HG03108 (cell line): Measurements from ENCODE around the gene CHST15.

Experiments used
- ATAC-seq: cut with Tn5 transposase; IDR thresholded peaks from one replicate; pipeline ENCODE4 v1.9.1; 2021; ENCODE audit warnings: moderate library complexity; ENCODE audit not compliant: unreplicated experiment

The CHST15 gene

DNA sequence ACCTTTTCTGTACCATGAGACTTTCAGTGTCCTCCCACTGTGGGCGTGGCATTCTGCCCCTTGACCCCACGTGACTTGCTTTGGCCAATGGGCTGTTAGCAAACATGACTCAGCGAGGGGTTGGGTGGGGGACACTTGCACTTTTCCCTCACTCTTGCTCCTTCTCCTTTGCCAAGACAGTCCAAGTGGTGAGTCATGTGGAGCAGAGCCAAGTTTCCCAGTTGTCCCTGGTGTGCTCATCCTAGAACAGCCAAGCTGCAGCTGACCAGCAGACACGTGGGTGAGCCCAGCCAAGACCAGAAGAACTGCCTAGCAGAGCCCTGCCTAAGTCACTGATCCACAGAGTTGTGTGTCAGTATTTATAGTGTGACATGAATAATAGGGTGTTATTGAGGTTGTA, 119.0 kb downstream of the CHST15 start:
- ATAC-seq: no peak

DNA sequence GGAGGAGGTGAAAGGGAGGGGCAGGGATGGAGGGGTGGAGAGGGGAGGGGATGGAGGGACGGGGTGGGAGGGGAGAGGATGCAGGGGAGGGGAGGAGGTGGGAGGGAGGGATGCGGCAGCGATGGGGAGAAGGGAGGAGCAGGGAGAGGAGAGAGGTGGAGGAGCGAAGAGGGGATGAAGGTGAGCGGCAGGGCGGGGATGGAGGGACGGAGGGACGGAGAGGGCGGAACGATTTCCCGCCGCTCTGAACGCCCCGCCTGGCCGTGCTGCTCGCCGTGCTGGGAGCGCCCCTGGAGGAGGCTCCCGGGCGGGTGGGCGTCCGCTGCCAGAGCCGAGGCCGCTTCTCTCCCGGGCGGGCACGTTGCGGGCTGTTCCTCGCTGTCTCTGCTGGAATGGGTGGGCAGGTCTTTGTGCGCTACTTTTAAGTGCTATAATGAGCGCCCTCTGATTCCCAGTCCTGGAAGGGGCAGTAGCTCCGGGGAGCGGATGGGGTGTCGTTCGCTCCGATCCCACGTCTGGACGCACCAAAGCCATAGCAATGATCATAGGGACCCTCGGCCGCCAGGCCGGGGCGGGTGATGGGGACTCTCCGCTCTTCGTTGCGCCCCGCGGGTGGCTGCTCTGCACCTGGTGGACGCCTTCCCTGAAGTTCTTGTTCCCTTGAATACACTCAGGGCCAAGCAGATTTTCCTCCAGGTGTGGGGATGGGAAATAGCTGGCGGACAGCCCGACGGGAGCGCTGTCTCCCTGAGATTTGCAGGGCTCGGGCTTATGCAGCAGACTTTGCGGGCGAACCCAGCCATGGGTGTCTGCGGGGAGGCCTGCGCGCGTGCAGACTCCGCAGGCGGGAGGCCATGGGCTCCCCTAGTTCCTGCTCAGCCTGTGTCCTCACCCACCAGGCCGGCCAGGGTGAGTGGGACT, 120.7 kb downstream of the CHST15 start:
- no peak for ATAC-seq

DNA sequence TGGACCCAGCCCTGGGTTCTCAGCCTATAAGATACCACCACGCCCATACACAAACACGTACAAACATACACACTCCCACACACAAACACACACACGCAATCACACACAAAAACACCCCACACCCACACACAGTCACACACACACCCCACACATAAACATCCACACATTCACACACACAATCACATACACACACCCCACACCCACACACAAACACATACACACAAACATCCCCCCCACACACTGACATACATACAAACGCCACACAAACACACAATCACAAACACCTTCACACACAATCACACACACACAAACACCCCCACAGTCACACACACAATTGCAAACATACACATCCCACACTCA, 122.5 kb downstream of the CHST15 start:
- ATAC-seq: no peak

DNA sequence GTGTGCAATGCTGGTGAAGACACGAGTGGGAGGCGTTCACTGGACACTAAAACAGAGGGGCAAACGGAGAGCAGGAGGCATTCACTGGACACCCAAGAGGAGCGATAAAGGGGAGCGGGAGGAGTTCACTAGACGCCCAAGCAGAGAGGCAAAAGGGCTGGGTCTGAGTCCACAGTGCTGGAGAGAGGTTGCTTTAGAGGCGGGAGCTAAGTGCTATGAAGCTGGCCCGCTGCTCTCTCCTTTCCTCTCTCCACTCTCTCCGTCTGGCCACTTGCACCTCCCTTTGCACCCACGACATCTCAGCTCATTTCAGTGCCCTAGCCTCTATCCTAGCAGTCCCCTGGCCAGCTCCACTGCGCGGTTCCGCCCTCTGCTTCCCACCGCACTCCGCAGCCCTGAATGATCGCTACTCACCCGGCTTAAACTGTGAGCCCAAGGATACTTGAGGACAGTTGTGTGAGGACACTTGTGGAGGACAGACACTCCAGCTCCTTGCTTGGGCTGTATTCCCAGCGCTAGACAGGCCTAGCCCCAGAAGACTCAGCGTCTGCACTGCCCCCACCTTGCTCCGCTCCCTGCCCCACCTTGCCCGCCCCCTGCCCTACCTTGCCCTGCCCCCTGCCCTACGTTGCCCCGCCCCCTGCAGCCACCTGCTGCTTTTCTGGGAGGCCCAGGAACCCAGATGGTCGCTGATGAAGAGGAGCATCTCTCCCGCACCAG, 123.0 kb downstream of the CHST15 start:
- no peak for ATAC-seq

DNA sequence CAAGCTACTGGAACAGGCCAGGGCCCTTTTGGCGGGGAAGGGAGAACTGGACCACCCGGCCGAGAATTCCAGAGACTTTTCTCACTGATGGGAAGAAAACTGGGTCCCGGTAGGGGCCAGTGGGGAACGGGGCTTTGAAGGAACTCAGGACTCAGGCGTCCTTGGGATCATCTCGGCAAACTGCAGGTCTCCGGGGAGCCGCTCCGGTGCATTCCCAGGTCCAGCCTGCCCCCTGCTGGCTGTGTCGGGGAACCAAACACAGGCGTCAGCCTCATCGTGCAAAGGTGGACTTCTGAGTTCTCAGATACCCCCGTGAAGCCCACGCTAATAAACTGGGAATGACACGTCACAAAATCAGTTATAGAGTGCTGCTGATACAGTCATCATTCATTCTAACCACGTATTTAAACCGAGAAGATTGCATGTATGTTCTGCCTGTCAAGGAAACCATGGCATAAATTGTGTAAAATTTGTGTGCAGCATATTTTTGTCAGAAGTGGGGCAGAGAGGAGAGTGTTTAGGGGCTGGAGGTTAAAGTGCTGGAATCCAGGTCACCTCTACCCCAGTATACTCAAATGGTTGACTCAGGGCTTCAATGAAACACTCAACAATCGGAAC, 125.7 kb downstream of the CHST15 start:
- no peak for ATAC-seq

DNA sequence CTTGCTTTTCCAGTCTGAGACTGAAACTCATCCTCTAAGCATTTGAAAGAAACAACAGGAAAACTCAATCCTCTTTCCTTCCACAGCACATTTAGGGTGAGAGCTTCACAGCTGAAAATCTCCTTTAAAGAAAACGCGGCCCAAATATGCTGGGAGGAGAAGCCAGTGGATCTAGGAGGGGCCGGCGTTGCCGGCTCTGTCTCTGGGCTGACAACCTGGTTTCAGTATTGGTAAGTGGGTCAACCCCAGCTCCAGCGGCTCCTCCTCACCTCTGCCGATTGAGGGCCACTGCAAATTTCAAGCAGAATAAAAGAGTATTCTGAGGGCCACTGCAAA, 126.5 kb downstream of the CHST15 start:
- ATAC-seq: no peak

DNA sequence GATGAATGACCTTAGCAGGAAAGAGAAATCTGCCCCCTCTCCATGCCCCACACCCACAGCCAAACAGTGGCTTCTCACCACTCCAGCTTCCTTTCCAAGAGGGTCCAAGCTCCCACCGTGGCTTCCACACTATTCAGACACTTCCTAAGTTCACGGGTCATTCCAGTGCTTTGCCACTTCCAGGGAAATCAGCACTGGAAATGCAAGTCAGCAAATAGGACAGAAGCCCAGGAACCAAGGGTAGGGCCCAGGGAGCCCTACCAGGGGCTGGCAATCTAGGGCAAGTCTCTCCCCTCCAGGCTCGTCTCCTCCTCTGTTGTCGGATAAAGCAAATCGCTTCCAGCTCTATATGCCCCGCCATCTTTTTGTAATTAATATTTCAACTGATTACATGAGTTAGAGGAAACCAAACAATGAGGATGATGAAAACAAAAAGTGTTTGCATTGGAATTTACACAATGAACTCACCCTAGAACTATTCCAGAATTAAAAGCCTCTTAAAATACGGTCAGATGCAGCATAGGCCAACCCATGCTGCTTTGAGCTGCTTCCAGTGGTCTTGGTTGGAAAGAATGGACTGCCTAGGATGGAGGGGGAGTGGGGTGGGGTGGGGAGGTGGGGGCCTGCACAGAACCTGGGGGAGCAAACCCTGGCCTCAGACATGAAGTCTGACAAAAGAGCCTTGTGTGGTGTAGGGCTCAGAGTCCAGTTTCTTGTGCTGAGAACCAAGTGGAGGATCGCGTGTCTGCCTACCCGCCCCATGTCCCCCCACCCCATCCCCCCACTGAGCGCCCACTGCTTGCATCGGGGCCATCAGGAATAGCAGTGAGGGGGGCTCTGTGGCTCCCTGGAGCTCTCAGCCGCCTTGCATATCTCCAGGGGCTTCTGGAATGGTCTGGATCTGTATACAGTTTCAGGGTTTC, 127.2 kb downstream of the CHST15 start:
- ATAC-seq: no peak

DNA sequence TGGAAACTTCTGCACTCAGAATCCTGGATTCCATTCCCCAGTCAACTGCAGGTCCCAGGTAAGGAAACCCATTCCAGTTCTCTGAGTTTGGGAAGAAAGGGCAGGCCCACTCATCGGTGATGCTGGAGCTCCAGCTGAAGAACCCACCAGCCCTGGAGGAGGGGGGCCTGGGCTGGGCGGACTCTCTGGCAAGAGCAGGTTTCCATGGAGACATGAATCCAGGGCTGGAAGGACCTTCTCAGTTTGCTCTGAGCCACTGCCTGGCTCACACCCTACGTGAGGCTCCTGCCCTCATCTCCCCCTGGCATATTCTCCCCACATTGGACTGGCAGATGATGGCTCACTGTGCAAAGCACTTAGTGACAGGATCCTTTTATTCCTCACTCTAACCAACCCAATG, 128.4 kb downstream of the CHST15 start:
- ATAC-seq: no peak

DNA sequence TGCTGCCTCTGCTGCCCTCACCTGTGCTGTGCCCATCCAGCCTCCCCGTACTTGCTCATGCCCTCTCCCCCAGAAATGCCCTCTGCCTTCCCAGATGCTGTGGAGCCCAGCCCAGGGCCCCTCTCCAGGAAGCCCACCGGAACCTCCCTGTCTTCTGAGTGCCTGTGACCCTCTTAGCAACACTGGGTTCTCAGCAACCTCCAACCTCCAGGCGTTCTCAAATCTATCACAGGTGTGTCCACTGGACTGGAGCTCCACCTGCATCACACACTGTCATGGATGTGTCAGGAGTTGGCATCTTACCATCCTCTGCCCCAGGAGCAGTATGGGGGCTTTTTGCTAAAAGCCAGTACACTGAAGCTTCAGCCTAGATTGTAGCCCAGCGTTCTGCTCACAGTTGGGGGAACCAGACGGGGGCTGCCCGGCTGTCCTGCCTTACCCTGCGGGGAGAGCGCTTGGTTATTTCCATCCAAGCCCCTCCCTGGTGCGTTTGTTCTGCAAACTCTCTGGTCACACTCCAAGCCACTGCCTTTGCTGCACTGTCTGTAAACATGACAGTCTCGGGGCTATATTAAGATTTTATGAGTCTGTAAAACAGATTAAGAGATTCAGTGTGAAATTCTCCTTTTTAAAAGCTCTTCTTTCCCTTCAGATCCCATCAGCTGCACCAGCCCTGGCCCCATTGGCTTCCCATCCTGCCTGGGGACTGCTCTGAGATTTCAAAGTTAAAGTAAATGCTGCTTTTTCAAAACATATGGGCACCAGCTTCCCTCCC, 130.5 kb downstream of the CHST15 start:
- ATAC-seq: no peak

DNA sequence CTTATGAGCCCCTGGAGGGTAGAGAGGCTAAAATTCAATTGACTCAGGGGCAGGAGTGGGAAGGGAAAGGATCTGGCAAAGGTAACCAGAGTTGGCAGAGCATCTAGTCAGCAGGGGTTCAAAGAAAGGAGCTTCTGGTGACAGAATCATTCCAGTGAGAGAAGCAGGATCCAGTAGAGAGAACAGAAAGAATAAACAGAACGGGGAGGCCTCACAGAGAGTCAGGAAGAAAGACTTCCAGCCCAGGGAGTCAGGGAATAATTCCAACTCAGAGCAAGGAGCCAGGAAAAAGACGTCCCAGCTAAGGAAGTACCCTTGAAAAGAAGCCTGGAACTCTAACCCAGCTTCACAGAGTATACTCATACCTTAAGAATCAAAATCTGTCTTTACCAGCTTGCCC, 135.2 kb downstream of the CHST15 start:
- ATAC-seq: no peak
